MG63 (cell line): ENCODE measurements around the gene PLLP. TPM values are rescaled to one million over a fixed set of nuclear protein-coding genes. Genes with fewer than 3 reads are reported as not detected.

Source experiments
- DNase-seq: peaks from one replicate; pipeline ENCODE4 v3.0.0-alpha.2; 2020
- H3K27me3 ChIP-seq: fragments of 250-450 bp; sonication (Bioruptor Pico); 2 replicates; pipeline ENCODE4 v1.5.1; 2020; ENCODE audit warnings: mild to moderate bottlenecking, moderate library complexity
- H3K36me3 ChIP-seq: fragments of 250-450 bp; sonication (Bioruptor Pico); 2 replicates; pipeline ENCODE4 v1.5.1; 2020; ENCODE audit warnings: mild to moderate bottlenecking, moderate library complexity
- H3K4me3 ChIP-seq: fragments of 250-450 bp; sonication (Bioruptor Pico); 2 replicates; pipeline ENCODE4 v1.5.1; 2020; ENCODE audit warnings: mild to moderate bottlenecking, moderate library complexity
- H3K9me3 ChIP-seq: fragments of 250-450 bp; sonication (Bioruptor Pico); 2 replicates; pipeline ENCODE4 v1.5.1; 2020; ENCODE audit warnings: mild to moderate bottlenecking, moderate library complexity
- total RNA-seq: library from RNA; depleted of rRNA; stranded (reverse); fragments of >200 nt; shearing (Covaris generic); gene quantifications from 2 replicates; pipeline ENCODE4 v1.2.3, GENCODE V29; 2014; ENCODE audit warnings: low replicate concordance; rRNA removed

Gene PLLP
- not detected in 2 replicates for total RNA-seq

- peak; percentile 63 for DNase-seq
- Histone ChIP-seq H3K9me3 (no peaks in the 10 kb centered on the region), H3K27me3 (peaks cover 3% of the 10 kb centered on the region), H3K4me3 (peak within 1 kb of the TSS; percentile 49), H3K36me3 (no peaks in the 10 kb centered on the region)
Observed at GRCh38 chr16:57284209-57284951, at the start of gene PLLP. PLLP (minus strand) TSS chr16:57284672; CDS start chr16:57284540, 132 bp downstream.

GRCh38 chr16:57333402-57333801, 48.9 kb upstream of the PLLP start:
- Histone ChIP-seq H3K36me3 (no peaks in the 10 kb centered on the region), H3K27me3 (peaks cover 3% of the 10 kb centered on the region; the same call in 1 of the 2 replicates), H3K4me3 (no peak overlapping the region), H3K9me3 (peaks cover 28% of the 10 kb centered on the region)
- DNase-seq: no peak

GRCh38 chr16:57331355-57331754, 46.9 kb upstream of the PLLP start:
- Histone ChIP-seq H3K4me3 (no peak overlapping the region), H3K9me3 (peaks cover 12% of the 10 kb centered on the region), H3K36me3 (no peaks in the 10 kb centered on the region), H3K27me3 (peaks cover 3% of the 10 kb centered on the region; the same call in 1 of the 2 replicates)
- no peak for DNase-seq

- H3K4me3 ChIP-seq: no peak overlapping the region
- DNase-seq: no peak
- no peaks in the 10 kb centered on the region for H3K36me3 ChIP-seq
- peaks cover 22% of the 10 kb centered on the region for H3K9me3 ChIP-seq
- H3K27me3 ChIP-seq: peaks cover 3% of the 10 kb centered on the region; the same call in 1 of the 2 replicates
Observed at GRCh38 chr16:57329718-57330327, 45.4 kb upstream of the PLLP start.

- peak; percentile 78 for DNase-seq
Observed at GRCh38 chr16:57325458-57325857, 41.0 kb upstream of the PLLP start.

GRCh38 chr16:57324749-57325148, 40.3 kb upstream of the PLLP start:
- H3K9me3 ChIP-seq: peaks cover 15% of the 10 kb centered on the region
- DNase-seq: no peak
- H3K36me3 ChIP-seq: no peaks in the 10 kb centered on the region
- no peak overlapping the region for H3K4me3 ChIP-seq
- H3K27me3 ChIP-seq: no peaks in the 10 kb centered on the region

More at GRCh38 chr16:57325458-57325857, 41.0 kb upstream of the PLLP start:
- Histone ChIP-seq H3K27me3 (no peaks in the 10 kb centered on the region), H3K36me3 (no peaks in the 10 kb centered on the region), H3K4me3 (no peak overlapping the region), H3K9me3 (peaks cover 15% of the 10 kb centered on the region)

GRCh38 chr16:57319646-57320045, 35.2 kb upstream of the PLLP start:
- Histone ChIP-seq H3K9me3 (peaks cover 2% of the 10 kb centered on the region), H3K36me3 (no peaks in the 10 kb centered on the region), H3K4me3 (no peak overlapping the region), H3K27me3 (no peaks in the 10 kb centered on the region)
- no peak for DNase-seq

- Histone ChIP-seq H3K4me3 (no peak overlapping the region), H3K27me3 (peaks cover 1% of the 10 kb centered on the region; the same call in 1 of the 2 replicates), H3K9me3 (no peaks in the 10 kb centered on the region), H3K36me3 (no peaks in the 10 kb centered on the region)
- no peak for DNase-seq
Observed at GRCh38 chr16:57318240-57318970, 33.9 kb upstream of the PLLP start.

GRCh38 chr16:57316390-57317017, 32.0 kb upstream of the PLLP start:
- no peak overlapping the region for H3K4me3 ChIP-seq
- peak; percentile 96 for DNase-seq
- H3K27me3 ChIP-seq: peaks cover 11% of the 10 kb centered on the region; the same call in 1 of the 2 replicates
- H3K9me3 ChIP-seq: no peaks in the 10 kb centered on the region
- no peaks in the 10 kb centered on the region for H3K36me3 ChIP-seq

- H3K9me3 ChIP-seq: no peaks in the 10 kb centered on the region
- no peak overlapping the region for H3K4me3 ChIP-seq
- peak; percentile 32 for DNase-seq
- no peaks in the 10 kb centered on the region for H3K36me3 ChIP-seq
- H3K27me3 ChIP-seq: peaks cover 11% of the 10 kb centered on the region; the same call in 1 of the 2 replicates
Observed at GRCh38 chr16:57315416-57315815, 30.9 kb upstream of the PLLP start.

GRCh38 chr16:57314161-57314785, 29.8 kb upstream of the PLLP start:
- H3K9me3 ChIP-seq: no peaks in the 10 kb centered on the region
- H3K36me3 ChIP-seq: no peaks in the 10 kb centered on the region
- no peak overlapping the region for H3K4me3 ChIP-seq
- no peak for DNase-seq
- H3K27me3 ChIP-seq: peaks cover 11% of the 10 kb centered on the region; the same call in 1 of the 2 replicates

GRCh38 chr16:57313509-57313908, 29.0 kb upstream of the PLLP start:
- no peaks in the 10 kb centered on the region for H3K9me3 ChIP-seq
- H3K36me3 ChIP-seq: no peaks in the 10 kb centered on the region
- no peak overlapping the region for H3K4me3 ChIP-seq
- H3K27me3 ChIP-seq: peaks cover 11% of the 10 kb centered on the region; the same call in 1 of the 2 replicates
- DNase-seq: no peak

GRCh38 chr16:57310801-57311200, 26.3 kb upstream of the PLLP start:
- Histone ChIP-seq H3K27me3 (peaks cover 29% of the 10 kb centered on the region), H3K9me3 (no peaks in the 10 kb centered on the region), H3K36me3 (no peaks in the 10 kb centered on the region), H3K4me3 (no peak overlapping the region)
- DNase-seq: no peak

- Histone ChIP-seq H3K36me3 (no peaks in the 10 kb centered on the region), H3K9me3 (no peaks in the 10 kb centered on the region), H3K27me3 (peaks cover 26% of the 10 kb centered on the region), H3K4me3 (no peak overlapping the region)
- DNase-seq: no peak
Observed at GRCh38 chr16:57308041-57308440, 23.6 kb upstream of the PLLP start.

- DNase-seq: no peak
- H3K27me3 ChIP-seq: peaks cover 26% of the 10 kb centered on the region
- no peaks in the 10 kb centered on the region for H3K9me3 ChIP-seq
- H3K4me3 ChIP-seq: no peak overlapping the region
- H3K36me3 ChIP-seq: no peaks in the 10 kb centered on the region
Observed at GRCh38 chr16:57307365-57307764, 22.9 kb upstream of the PLLP start.

GRCh38 chr16:57306676-57307341, 22.3 kb upstream of the PLLP start:
- Histone ChIP-seq H3K27me3 (peaks cover 20% of the 10 kb centered on the region), H3K9me3 (no peaks in the 10 kb centered on the region), H3K4me3 (no peak overlapping the region), H3K36me3 (no peaks in the 10 kb centered on the region)
- DNase-seq: no peak
